ENCODE results near the gene HS3ST2. TPM values are rescaled to one million over a fixed set of nuclear protein-coding genes. Genes with fewer than 3 reads are reported as not detected.

Gene HS3ST2
- polyA plus RNA-seq, 1 experiment = not detected

DNA sequence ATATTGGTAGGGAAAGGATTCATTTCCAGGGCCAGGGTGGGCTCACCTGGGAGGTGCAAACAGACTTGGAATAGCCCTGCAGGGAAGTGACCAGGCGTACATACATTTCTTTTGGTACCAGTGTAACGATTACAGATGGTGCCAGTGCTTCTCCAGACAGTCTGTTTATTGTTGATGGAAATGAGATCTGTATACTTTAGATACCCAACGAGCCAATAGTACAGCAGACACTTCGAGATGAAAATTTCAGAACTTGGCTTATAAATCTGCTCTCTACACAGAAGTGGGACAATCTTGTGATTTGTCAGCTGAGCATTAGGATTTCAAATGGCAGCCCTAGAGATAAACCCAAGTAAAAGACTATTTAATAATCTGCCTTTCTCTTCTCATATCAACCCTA lies 57.9 kb downstream of the HS3ST2 start:
- DNase-seq (ENCODE audit: low read depth, low spot score) = no peak
- ChIA-PET CTCF (no interaction called here), POLR2A (no interaction called here)
- Histone ChIP-seq H3K9me3 (ENCODE audit: control insufficient read depth, insufficient read depth, low read length) (no peaks in the 10 kb centered on the region), H3K27me3 (ENCODE audit: control insufficient read depth, insufficient read depth, low read length) (no peaks in the 10 kb centered on the region), H3K4me3 (ENCODE audit: low read depth, low read length) (no peak overlapping the region), H3K27ac (ENCODE audit: low read depth, low read length) (no peak overlapping the region)
- TF ChIP-seq, protein P1, sequence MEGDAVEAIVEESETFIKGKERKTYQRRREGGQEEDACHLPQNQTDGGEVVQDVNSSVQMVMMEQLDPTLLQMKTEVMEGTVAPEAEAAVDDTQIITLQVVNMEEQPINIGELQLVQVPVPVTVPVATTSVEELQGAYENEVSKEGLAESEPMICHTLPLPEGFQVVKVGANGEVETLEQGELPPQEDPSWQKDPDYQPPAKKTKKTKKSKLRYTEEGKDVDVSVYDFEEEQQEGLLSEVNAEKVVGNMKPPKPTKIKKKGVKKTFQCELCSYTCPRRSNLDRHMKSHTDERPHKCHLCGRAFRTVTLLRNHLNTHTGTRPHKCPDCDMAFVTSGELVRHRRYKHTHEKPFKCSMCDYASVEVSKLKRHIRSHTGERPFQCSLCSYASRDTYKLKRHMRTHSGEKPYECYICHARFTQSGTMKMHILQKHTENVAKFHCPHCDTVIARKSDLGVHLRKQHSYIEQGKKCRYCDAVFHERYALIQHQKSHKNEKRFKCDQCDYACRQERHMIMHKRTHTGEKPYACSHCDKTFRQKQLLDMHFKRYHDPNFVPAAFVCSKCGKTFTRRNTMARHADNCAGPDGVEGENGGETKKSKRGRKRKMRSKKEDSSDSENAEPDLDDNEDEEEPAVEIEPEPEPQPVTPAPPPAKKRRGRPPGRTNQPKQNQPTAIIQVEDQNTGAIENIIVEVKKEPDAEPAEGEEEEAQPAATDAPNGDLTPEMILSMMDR (IDR thresholded peaks at IDR 0.05; ENCODE audit: low read depth, low read length) = no peak

DNA sequence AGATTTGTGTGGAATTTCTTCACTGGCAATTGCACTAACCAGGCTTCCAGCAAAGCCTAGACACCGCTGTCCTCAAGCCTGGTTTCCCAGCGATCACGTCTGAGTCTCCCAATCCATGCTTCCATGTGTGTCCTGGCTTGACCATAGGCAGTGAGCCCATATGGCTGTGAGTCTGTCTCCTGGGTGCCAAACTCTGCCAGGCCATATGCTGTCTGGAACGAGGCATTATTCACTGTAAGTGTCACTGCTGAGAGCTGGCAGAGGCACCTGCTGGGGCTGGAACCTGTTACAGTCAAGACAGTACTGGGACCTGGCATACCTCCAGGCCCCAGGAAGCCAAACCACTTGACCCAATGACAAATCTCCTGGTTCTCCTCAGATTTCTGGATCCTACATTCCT lies 60.4 kb downstream of the HS3ST2 start:
- ChIA-PET POLR2A (no interaction called here), CTCF (no interaction called here)
- DNase-seq (ENCODE audit: low read depth, low spot score) = no peak
- H3K4me3 ChIP-seq (ENCODE audit: low read depth, low read length) = no peak overlapping the region
- no peaks in the 10 kb centered on the region for H3K27me3 ChIP-seq (ENCODE audit: control insufficient read depth, insufficient read depth, low read length)
- no peaks in the 10 kb centered on the region for H3K9me3 ChIP-seq (ENCODE audit: control insufficient read depth, insufficient read depth, low read length)
- TF ChIP-seq, protein P1 (IDR thresholded peaks at IDR 0.05; ENCODE audit: low read depth, low read length) = no peak
- no peak overlapping the region for H3K27ac ChIP-seq (ENCODE audit: low read depth, low read length)

DNA sequence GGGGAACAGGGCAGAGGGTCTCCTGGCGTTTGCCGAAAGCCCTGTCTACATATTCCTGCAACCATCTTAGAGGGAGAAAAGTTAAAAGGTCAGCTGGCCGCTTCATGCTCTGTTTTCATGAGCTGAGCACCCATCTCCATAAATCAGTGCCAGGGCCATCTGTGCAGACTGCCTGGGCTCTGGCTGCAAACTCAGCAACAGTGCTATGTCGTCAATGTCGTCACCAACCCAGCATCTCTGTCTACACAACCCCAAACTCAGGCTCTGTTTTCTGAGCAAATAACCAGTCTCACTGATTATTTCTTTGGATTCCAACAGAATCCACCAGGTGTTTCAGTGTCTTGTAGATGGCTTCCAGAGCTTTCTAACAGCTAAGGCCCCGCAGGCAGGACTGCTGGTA lies 65.0 kb downstream of the HS3ST2 start:
- ChIA-PET POLR2A (no interaction called here), CTCF (no interaction called here)
- H3K27ac ChIP-seq (ENCODE audit: low read depth, low read length) = no peak overlapping the region
- H3K27me3 ChIP-seq (ENCODE audit: control insufficient read depth, insufficient read depth, low read length) = no peaks in the 10 kb centered on the region
- H3K9me3 ChIP-seq (ENCODE audit: control insufficient read depth, insufficient read depth, low read length) = no peaks in the 10 kb centered on the region
- no peak for DNase-seq (ENCODE audit: low read depth, low spot score)
- TF ChIP-seq, protein P1 (IDR thresholded peaks at IDR 0.05; ENCODE audit: low read depth, low read length) = no peak
- no peak overlapping the region for H3K4me3 ChIP-seq (ENCODE audit: low read depth, low read length)

DNA sequence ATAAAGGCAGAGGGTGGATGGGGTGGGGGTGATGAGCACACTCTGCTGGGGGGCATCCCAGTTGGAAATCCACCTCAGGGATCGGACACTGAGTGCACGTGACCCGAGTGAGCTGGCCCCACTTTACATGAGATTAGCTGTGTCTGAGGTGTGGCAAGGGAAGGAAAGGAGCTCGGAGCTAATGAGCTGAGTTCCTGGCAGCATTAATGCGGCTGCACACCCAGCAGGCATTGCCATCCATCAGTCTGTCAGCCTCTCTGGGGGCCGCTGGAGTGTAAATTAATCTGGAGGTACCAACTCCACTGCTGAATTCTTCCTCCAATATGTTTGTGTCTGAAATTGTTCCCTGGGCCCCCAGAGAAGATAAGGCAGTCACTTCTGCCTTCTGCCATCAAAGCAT lies 65.5 kb downstream of the HS3ST2 start:
- no peak overlapping the region for H3K27ac ChIP-seq (ENCODE audit: low read depth, low read length)
- no peak for DNase-seq (ENCODE audit: low read depth, low spot score)
- no peaks in the 10 kb centered on the region for H3K27me3 ChIP-seq (ENCODE audit: control insufficient read depth, insufficient read depth, low read length)
- POLR2A ChIA-PET = no interaction called here
- CTCF ChIA-PET = no interaction called here
- TF ChIP-seq, protein P1 (IDR thresholded peaks at IDR 0.05; ENCODE audit: low read depth, low read length) = no peak
- no peak overlapping the region for H3K4me3 ChIP-seq (ENCODE audit: low read depth, low read length)
- no peaks in the 10 kb centered on the region for H3K9me3 ChIP-seq (ENCODE audit: control insufficient read depth, insufficient read depth, low read length)

DNA sequence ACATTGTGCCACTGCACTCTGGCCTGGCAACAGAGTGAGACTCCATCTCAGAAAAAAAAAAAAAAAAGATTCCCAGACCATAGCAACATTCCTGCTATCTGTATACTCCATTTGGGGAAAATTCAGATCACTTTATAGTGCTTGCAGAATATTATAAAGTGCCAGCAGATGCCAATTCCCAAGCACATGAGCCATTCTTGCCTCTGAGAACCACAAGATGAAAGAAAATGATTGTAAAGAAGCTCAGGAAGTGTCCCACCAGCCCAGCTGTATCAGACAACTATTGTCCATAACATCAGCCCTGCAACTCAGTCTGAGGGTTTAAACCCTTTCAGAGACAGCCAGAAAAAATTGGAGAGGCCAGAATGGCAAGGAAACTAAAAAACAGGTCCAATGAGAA lies 69.0 kb downstream of the HS3ST2 start:
- POLR2A ChIA-PET = interaction anchor here (0.7 kb wide), 1 partner anchor 150 kb away, joined by 3 read pairs; no protein-coding TSS in a partner anchor
- CTCF ChIA-PET = interaction anchor here (1.4 kb wide), 1 partner anchor 551 kb away, joined by 3 read pairs; no protein-coding TSS in a partner anchor
- TF ChIP-seq, protein P1 (IDR thresholded peaks at IDR 0.05; ENCODE audit: low read depth, low read length) = no peak
- DNase-seq (ENCODE audit: low read depth, low spot score) = no peak
- no peak overlapping the region for H3K27ac ChIP-seq (ENCODE audit: low read depth, low read length)
- H3K9me3 ChIP-seq (ENCODE audit: control insufficient read depth, insufficient read depth, low read length) = no peaks in the 10 kb centered on the region
- no peak overlapping the region for H3K4me3 ChIP-seq (ENCODE audit: low read depth, low read length)
- no peaks in the 10 kb centered on the region for H3K27me3 ChIP-seq (ENCODE audit: control insufficient read depth, insufficient read depth, low read length)

Data from AG04450 (cell line).